Renal pelvis (tissue), 12 donors: ENCODE results near the gene NUP214. TPM values are rescaled to one million over a fixed set of nuclear protein-coding genes. Genes with fewer than 3 reads are reported as not detected.

Source experiments
- DNase-seq: peaks from one replicate; pipeline ENCODE4 v3.0.0-alpha.2; 2013
- long read RNA-seq, 16 experiments: transcript quantifications; one replicate each; lab custom pipeline, GENCODE V29; 2026
- polyA plus RNA-seq, 3 donors: library from polyadenylated mRNA; unstranded; fragments of 120-200 nt; gene quantifications; one replicate each; pipeline ENCODE4 v1.2.1, GENCODE V29; 2013; ENCODE audit not compliant: insufficient read length in 3 of 3

NUP214 gene
- polyA plus RNA-seq, result 10 to 100 TPM; 53.3 to 76.1 (median 73.3) TPM
- long read RNA-seq, donor 1, partial matches to known transcripts, result 10 of 10 reads
- long read RNA-seq, donor 1, other reads (novel, unspliced or antisense), result 0 of 10 reads
- long read RNA-seq, donor 2, result 0 reads
- long read RNA-seq, donor 3, partial matches to known transcripts, result 16 of 16 reads
- long read RNA-seq, donor 3, other reads (novel, unspliced or antisense), result 0 of 16 reads
- long read RNA-seq, donor 4, result 0 reads
- long read RNA-seq, donor 5, partial matches to known transcripts, result 5 of 6 reads
- long read RNA-seq, donor 5, other reads (novel, unspliced or antisense), result 0 of 6 reads
- long read RNA-seq, donor 6, partial matches to known transcripts, result 21 of 21 reads
- long read RNA-seq, donor 6, other reads (novel, unspliced or antisense), result 0 of 21 reads
- long read RNA-seq, donor 7, partial matches to known transcripts, result 22 of 22 reads
- long read RNA-seq, donor 7, other reads (novel, unspliced or antisense), result 0 of 22 reads
- long read RNA-seq, donor 8, partial matches to known transcripts, result 5 of 5 reads
- long read RNA-seq, donor 8, other reads (novel, unspliced or antisense), result 0 of 5 reads
- long read RNA-seq, donor 9, partial matches to known transcripts, result 12 of 12 reads
- long read RNA-seq, donor 9, other reads (novel, unspliced or antisense), result 0 of 12 reads
- long read RNA-seq, donor 10, partial matches to known transcripts, result 30 of 31 reads
- long read RNA-seq, donor 10, other reads (novel, unspliced or antisense), result 0 of 31 reads
- long read RNA-seq, donor 11, partial matches to known transcripts, result 8 of 8 reads
- long read RNA-seq, donor 11, other reads (novel, unspliced or antisense), result 0 of 8 reads
- long read RNA-seq, donor 12, full-length matches to known transcripts, result 2 of 50 reads
- long read RNA-seq, donor 12, partial matches to known transcripts, result 48 of 50 reads
- long read RNA-seq, donor 12, other reads (novel, unspliced or antisense), result 0 of 50 reads
- long read RNA-seq, donor 13, partial matches to known transcripts, result 13 of 13 reads
- long read RNA-seq, donor 13, other reads (novel, unspliced or antisense), result 0 of 13 reads
- long read RNA-seq, donor 14, result 0 reads
- long read RNA-seq, donor 15, partial matches to known transcripts, result 22 of 24 reads
- long read RNA-seq, donor 15, other reads (novel, unspliced or antisense), result 0 of 24 reads
- long read RNA-seq, donor 16, partial matches to known transcripts, result 22 of 22 reads
- long read RNA-seq, donor 16, other reads (novel, unspliced or antisense), result 0 of 22 reads

DNA sequence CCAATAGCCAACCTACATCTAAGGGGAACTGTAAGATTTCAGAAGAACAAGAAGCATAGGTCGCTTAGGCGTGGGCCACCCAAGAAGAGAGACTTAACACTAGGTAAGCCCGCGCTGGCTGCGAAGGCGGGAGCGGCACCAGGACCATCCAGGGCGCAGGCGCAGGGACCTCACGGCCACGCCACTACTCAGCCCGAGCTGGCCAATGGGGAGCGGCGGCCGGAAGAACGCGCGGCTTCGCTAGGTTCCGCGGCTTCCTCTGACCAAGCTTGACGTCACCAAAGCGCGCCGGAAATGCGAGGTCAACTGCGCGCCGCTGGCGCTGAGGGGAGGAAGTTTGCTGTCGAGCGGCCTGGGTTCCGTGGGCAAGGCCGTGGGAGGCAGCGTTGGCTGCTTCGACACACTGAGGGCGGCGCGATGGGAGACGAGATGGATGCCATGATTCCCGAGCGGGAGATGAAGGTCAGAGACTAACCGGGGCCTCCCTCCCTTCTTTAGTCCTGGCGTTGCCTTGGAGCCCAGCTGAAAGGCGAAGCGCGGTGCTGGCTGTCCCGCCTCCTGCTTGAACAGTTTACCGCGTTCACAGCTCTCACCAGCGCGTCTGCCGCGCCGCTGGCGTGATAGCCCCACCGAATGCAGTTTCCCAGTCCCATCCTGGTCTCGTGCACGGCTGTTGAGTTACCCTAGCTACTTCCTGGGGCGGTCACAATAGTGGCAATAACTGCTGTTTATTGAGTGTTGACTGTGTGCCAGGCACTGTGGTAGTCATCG is at the start of gene NUP214:
NUP214 (plus strand) TSS at position 299 of the 771 bp plus-strand sequence; CDS start at position 418, 119 bp downstream.
- DNase-seq, result peak; percentile 98

DNA sequence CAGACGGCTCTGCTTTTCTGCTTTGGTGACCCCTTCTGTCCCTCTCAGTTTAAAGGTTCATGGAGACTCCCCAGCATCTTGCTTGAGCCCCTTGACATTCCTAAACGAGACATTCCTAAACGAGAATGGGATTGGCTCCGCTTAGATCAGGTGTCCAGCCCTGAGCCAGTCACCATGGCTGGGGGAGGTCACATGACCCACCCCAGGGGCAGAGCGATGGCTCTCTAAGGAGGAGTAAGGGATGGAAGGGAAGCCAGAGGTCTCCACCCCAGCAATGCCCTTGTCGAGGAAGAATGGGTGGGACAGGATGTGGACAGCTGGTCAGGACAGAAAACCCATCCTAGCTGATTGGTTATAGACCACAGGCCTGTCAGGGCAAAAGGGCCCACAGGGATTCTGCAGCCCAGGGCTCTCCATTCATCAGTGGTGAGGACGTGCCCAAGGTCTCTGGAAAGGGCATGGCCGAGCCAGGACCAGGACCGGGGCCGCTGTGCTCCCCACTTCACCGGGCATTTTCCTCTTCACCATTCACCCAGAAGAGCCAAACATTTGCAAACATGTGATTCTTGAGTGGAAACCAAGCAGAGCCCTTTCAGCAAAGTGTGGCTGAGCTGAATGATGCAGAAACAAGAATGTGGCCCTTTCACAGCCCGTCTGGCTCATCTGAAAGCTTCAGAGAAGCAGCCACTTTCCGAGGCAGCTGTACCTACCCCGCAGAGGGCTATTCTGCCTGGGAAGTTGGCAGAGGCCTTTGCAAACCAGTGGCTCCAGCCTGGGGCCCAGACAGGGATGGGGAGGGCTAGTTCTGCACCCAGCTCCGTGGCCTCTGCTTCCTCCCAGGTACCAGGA is 48.8 kb upstream of the NUP214 start:
- no peak for DNase-seq

DNA sequence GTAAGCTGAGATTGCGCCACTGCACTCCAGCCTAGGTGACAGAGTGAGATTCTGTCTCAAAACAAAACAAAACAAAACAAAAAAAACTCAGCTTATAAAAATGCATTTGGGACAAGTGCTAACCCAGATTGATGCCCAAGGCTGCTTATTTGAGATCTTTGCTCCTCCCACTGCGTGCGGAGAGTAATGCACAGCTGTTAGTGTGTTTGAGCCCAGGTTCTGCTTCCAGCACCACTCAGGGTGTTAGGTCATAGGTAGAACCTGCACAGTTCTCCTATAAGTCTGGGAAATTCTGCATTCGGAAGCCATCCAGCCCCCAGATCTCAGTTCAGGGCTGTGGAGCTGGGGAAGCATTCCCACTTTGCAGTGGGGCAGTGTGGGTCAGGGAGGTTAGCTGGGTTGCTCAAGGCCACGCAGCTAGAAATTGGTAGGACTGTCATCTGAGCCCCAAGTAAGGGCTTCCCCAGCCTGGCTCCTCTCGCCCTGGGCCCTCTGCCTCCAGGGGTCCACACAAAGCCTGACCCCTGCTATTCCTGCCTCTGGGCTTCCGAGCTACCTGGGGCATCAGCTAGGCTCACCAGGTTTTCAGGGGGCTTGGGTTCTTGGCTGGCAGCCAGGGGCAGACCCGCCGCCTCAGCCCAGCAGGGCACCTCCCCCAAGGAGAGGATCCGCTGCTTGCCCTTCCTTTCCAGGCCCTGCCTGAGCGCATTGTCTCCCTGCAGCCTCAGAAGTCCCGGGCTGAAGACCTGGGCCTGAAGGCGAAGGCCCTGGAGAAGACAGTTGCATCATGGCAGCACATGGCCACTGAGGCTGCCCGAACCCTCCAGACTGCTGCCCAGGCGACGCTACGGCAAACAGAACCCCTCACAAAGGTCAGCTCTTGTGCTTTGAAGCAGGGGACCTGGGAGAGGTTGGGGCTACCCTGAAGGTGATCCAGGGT is 46.7 kb upstream of the NUP214 start:
- DNase-seq, result no peak

DNA sequence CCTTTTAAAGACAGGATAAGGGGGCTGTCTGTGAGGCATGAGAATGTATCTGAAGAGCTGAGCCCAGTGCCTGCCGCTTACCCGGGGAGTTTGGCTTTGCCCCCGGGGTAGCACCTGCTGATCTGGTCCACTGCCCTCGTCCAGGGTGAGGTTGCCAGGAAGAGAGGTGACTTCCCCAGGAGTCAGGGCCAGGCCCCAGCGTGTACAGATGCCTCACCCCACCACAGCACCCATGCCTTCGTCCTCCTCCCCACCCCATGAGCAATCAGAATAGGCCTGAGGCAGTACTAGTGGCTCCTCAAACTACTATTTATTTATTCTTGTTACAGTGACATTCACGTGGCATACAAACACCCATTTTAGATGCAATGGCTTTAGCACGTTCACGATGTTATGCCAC is 44.8 kb upstream of the NUP214 start:
- DNase-seq, result no peak

DNA sequence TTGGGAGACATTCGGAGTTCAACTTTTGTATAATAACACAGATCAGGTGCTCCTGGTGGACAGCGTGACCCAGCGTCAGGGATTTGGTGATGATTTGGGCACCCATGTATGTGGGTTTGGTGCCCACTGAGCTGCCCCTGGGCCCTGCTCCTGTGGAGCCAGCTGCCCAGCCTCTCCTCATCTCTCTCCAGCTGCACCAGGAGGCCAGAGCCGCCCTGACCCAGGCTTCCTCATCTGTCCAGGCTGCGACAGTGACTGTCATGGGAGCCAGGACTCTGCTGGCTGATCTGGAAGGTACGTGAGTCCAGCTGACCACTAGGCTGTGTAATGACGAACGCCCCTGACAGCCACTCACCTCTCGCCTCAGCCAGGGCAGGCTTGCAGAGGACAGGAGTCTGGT is 43.5 kb upstream of the NUP214 start:
- no peak for DNase-seq

DNA sequence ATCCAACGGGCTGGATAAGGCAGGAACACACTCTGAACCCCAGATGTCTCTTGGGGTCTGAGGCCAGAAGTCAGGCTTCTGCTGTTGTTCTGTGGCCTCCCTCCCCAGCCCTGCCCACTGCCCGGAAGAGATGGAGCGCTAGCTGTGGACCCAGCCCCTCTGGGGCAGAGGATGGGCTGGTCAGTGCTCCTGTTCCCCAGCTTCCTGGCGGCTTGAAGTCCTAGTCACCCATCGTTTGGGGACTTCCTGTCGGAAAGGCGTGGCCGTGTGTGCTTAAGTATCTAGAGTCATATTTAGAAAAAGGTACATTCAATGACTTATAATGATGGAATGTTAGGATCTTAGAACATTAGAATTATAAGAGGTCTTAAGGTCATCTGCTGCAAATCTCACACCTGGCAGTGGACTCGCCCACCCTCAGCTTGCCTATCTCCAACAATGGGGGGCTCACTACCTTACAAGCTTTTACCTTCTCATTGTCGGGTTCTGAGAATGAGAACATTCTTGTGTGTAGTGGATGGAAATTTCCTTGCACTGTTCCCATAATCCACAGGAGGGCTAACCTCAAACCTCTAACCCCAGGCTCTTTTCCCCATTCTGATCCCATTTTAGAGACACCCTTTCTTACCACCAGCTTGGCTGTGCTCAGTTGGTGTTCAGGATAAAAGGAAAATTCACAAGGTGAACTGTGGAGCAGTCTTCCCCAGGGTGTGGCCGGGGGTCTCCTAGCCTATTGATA is 42.4 kb upstream of the NUP214 start:
- no peak for DNase-seq

DNA sequence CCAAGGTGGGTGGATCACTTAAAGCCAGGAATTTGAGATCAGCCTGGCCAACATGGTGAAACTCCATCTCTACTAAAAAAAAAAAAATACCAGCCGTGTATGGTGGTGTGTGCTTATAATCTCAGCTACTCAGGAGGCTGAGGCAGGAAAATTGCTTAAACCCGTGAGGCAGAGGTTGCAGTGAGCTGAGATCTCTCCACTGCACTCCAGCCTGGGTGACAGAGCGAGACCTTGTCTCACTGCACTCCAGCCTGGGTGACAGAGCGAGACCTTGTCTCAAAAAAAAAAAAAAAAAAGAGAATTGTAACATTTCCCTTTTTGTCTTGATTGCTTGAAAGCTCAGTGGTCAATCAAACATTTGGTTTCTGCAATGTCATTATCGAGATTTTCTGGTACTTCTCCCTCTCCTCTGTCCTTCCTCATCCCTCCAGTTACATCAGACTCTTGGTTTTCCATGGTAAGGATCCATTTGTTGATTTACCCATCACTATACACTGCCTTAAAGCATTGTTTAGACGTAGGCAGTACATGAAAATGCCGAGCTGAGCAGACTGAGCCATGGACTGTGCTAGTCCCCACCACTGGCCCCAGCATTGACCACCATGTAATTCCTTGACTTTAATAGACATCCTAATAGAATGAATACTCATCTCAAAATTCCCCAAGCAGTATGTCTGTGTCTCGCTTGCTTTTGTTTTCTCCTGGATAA is 40.6 kb upstream of the NUP214 start:
- no peak for DNase-seq

DNA sequence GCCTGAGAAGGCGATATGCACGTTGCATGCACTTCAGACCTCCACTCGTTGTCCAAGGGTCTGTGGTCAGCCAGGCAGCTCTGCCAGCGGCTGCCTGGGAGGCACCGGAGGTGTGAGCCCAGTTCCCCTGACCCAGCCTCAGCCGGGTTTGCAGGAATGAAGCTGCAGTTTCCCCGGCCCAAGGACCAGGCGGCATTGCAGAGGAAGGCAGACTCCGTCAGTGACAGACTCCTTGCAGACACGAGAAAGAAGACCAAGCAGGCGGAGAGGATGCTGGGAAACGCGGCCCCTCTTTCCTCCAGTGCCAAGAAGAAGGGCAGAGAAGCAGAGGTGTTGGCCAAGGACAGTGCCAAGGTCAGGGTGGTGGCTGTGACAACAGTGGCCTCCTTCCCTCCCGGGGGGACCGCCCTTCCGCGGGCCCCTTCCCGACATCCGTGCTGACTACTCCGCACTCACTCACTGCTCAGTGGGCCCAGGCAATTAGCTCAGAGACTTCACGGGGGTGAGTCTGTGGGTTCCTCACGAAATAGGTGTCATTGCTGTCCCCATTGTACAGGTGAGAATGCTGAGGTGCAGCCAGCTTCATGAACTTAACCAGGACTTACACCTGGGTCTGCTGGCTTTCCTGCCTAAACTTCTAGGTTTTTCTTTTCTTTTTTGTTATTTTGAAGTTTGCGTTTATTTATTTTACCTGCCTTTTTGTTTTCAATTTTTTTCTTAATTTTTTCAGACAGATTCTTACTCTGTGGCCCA is 39.8 kb upstream of the NUP214 start:
- no peak for DNase-seq

DNA sequence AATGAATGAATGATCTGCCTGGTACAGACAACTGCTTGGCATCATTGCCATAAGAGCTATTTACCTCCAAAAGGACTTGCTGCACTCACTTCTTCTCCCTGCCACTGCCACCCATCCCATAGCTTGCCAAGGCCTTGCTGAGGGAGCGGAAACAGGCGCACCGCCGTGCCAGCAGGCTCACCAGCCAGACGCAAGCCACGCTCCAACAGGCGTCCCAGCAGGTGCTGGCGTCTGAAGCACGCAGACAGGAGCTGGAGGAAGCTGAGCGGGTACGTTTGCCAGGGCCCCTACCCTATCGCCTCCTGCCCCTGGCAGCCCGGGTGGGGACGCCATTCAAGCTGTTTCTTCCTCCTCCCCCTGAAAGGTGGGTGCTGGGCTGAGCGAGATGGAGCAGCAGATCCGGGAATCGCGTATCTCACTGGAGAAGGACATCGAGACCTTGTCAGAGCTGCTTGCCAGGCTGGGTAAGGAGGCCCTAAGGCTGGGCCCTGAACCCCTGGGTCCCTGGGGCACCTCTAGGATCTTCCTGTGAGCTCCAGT is 38.0 kb upstream of the NUP214 start:
- DNase-seq, result no peak

DNA sequence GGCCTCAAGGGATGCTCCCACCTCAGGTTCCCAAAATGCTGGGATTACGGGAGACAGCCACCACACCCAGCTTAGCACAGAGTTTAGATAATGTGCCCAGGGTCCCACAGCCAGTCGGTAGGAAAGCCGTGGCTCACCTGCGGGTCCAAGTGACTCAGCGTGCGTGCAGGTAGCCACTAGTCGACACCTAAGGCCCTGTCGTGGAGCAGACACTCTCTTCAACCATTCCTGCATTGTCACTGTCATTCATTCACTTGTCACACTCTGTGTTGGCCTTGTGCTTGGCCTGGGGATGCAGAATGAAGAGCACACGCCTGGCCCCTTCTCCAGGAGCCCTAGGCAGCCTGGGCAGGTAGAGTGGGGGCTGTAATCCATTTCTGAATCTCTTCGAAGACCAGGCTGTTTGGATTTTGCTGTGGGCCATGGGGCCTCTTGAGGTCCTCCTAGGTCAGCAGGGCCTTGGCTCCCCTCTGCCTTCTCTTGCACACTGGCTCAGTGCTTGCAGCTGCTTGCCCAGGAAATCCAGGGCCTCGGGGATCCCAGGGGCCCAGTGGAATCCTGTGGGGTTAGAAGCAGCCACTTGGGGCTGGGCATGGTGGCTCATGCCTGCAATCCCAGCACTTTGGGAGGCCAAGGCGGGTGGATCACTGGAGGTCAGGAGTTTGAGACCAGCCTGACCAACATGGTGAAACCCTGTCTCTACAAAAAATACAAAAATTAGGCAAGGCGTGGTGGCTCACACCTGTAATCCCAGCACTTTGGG is 35.2 kb upstream of the NUP214 start:
- no peak for DNase-seq

DNA sequence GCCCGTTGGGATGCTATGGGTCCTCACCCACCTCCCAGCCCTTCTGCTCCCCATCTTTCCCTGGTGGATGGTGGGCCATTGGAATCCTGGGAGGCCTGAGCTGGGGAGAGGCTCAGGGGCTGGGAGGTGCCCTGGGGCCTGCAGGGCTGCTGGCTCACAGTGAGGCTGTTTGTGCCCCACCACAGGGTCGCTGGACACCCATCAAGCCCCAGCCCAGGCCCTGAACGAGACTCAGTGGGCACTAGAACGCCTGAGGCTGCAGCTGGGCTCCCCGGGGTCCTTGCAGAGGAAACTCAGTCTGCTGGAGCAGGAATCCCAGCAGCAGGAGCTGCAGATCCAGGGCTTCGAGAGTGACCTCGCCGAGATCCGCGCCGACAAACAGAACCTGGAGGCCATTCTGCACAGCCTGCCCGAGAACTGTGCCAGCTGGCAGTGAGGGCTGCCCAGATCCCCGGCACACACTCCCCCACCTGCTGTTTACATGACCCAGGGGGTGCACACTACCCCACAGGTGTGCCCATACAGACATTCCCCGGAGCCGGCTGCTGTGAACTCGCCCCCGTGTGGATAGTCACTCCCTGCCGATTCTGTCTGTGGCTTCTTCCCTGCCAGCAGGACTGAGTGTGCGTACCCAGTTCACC is 33.9 kb upstream of the NUP214 start:
- no peak for DNase-seq

DNA sequence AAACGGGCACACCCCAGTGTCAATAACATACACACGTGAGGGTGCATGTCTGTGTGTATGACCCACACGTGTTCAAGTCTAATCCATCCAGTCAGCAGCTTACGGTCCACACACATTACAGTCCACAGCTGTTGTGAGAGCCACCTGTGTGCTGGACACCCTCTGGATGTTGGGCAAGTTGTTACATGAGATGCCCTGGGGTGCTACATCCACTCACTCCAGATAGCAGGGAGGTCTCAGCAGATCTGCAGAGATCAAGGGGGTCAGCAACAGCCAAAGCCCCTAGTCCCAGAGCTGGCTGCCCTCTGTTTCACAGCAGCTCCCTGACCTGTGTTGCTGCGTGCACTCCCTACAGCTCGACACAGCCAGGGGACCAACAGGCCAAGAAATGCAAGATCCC is 33.4 kb upstream of the NUP214 start:
- no peak for DNase-seq

DNA sequence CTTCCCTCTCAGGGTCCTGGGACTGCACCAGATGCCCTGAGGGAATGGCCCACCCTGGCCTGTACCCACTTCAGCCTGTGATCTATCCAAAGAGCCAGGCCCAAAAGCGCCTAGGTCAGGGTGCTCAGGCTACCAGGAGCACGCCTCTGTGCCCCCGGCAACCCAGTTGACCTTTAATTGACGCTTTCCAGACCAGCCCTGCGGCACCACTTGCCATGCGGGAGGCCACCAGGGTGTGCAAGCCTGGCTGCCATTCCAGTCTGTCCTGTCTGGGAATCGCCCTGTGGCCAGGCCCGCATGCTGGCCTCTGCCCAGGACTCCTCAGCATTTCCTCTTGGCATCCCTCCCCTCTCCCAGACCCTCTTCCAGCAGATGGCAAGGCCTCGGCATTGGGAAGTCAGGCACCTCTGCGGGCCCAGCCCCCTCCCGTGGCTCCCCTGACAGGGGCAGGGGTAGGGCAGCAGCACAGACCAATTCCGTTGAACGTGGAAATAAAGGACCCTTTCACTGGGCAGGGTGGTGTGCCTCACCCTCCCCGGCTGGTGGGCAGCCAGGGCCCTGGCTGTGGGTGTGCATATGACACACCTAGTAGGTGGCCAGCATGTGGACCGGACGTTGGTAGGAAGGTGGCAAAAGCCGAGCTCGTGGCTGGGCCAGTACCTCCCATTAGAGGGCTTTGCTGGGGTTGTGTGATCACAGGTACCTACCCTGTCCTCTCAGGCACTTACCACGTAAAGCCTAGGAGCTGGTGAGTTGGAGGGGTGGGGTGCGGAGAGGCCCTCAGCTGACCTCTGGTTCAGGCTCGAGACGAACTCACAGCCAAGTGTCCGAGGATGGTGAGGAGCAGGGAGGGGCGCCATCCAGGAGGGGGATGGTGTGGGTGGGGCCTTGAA is 32.6 kb upstream of the NUP214 start:
- DNase-seq, result no peak

DNA sequence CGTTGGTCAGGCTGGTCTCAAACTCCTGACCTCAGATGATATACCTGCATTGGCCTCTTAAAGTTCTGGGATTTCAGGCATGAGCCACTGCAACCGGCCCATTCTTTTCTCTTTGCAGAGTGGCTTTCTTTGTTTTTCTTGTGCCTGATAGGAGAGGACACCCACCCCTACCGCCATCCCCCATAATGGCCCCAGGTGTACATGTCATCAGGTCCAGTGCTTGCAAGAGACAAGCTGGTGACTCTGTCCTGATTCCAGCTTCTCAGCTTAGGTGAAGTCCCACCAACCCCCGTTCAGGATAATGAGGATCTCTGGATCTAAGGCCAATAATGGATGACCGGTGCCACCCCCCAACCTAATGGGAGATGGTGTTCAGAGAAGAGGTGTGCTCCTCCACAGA is 31.4 kb upstream of the NUP214 start:
- no peak for DNase-seq
